ENCODE data around the gene RERGL.

GRCh38 chr12:18068355-18068754 is 21.6 kb downstream of the RERGL start:
- TF ChIP-seq POLR2A (IDR thresholded peaks at IDR 0.05) (no peak), CTCF (IDR thresholded peaks at IDR 0.05) (no peak)

All from prostate gland (tissue), 2 donors.